Measurements from ENCODE around the gene NSRP1.

Gene NSRP1

GRCh38 chr17:30153463-30153862 lies 36.8 kb downstream of the NSRP1 start:
- no peak for TF ChIP-seq CTCF (IDR thresholded peaks at IDR 0.05; ENCODE audit: insufficient read depth, low read length, missing control alignments)
- CTCF ChIA-PET, result no interaction called here
- DNase-seq (ENCODE audit: low read depth, low spot score), result no peak
- no peak overlapping the region for H3K4me3 ChIP-seq (ENCODE audit: low read depth, low read length)
- POLR2A ChIA-PET, result no interaction called here

- ChIA-PET CTCF (interaction anchor here (1.6 kb wide), 1 partner anchor 30 kb away, joined by 4 read pairs; no protein-coding TSS in a partner anchor), POLR2A (no interaction called here)
- no peak for TF ChIP-seq CTCF (IDR thresholded peaks at IDR 0.05; ENCODE audit: insufficient read depth, low read length, missing control alignments)
These were observed 38.8 kb downstream of the NSRP1 start for GRCh38 chr17:30155389-30155788.

GRCh38 chr17:30158896-30159625 lies 42.4 kb downstream of the NSRP1 start:
- TF ChIP-seq CTCF (IDR thresholded peaks at IDR 0.05; ENCODE audit: insufficient read depth, low read length, missing control alignments), result no peak
- POLR2A ChIA-PET, result interaction anchor here (0.5 kb wide), 1 partner anchor 1224 kb away, joined by 4 read pairs; no protein-coding TSS in a partner anchor

More at GRCh38 chr17:30155389-30155788, 38.8 kb downstream of the NSRP1 start:
- no peak for DNase-seq (ENCODE audit: low read depth, low spot score)
- H3K4me3 ChIP-seq (ENCODE audit: low read depth, low read length), result no peak overlapping the region

GRCh38 chr17:30160419-30161172 lies 44.0 kb downstream of the NSRP1 start:
- no peak for TF ChIP-seq CTCF (IDR thresholded peaks at IDR 0.05; ENCODE audit: insufficient read depth, low read length, missing control alignments)
- ChIA-PET POLR2A (no interaction called here), CTCF (no interaction called here)
- H3K4me3 ChIP-seq (ENCODE audit: low read depth, low read length), result no peak overlapping the region
- no peak for DNase-seq (ENCODE audit: low read depth, low spot score)

More at GRCh38 chr17:30158896-30159625, 42.4 kb downstream of the NSRP1 start:
- no peak for DNase-seq (ENCODE audit: low read depth, low spot score)
- CTCF ChIA-PET, result interaction anchor here (1.4 kb wide), 1 partner anchor 54 kb away, joined by 3 read pairs; no protein-coding TSS in a partner anchor
- H3K4me3 ChIP-seq (ENCODE audit: low read depth, low read length), result no peak overlapping the region

GRCh38 chr17:30161601-30162000 lies 45.0 kb downstream of the NSRP1 start:
- no peak overlapping the region for H3K4me3 ChIP-seq (ENCODE audit: low read depth, low read length)
- TF ChIP-seq CTCF (IDR thresholded peaks at IDR 0.05; ENCODE audit: insufficient read depth, low read length, missing control alignments), result no peak
- ChIA-PET CTCF (no interaction called here), POLR2A (no interaction called here)
- DNase-seq (ENCODE audit: low read depth, low spot score), result no peak

- CTCF ChIA-PET, result interaction anchor here (2.6 kb wide), 1 partner anchor 39 kb away, joined by 12 read pairs; no protein-coding TSS in a partner anchor
These were observed 47.9 kb downstream of the NSRP1 start for GRCh38 chr17:30164531-30164930.

More at GRCh38 chr17:30164531-30164930, 47.9 kb downstream of the NSRP1 start:
- no peak for TF ChIP-seq CTCF (IDR thresholded peaks at IDR 0.05; ENCODE audit: insufficient read depth, low read length, missing control alignments)
- POLR2A ChIA-PET, result no interaction called here
- no peak overlapping the region for H3K4me3 ChIP-seq (ENCODE audit: low read depth, low read length)
- DNase-seq (ENCODE audit: low read depth, low spot score), result no peak

Measured in AG04449 (cell line).